Skeletal muscle cell (primary cell): ENCODE measurements around the gene ART3.

Source experiments
- DNase-seq: peaks from one replicate; pipeline ENCODE4 v3.0.0-alpha.2; 2010; ENCODE audit warnings: low read depth
- H3K4me3 ChIP-seq: 2 replicates; pipeline ENCODE4 v1.5.1; 2011; ENCODE audit warnings: low read depth, mild to moderate bottlenecking, control low read depth, low read length, moderate library complexity

Gene ART3

GRCh38 chr4:76066546-76066945 is 8.0 kb upstream of the ART3 start:
- no peak for DNase-seq
- H3K4me3 ChIP-seq = no peak overlapping the region

DNA sequence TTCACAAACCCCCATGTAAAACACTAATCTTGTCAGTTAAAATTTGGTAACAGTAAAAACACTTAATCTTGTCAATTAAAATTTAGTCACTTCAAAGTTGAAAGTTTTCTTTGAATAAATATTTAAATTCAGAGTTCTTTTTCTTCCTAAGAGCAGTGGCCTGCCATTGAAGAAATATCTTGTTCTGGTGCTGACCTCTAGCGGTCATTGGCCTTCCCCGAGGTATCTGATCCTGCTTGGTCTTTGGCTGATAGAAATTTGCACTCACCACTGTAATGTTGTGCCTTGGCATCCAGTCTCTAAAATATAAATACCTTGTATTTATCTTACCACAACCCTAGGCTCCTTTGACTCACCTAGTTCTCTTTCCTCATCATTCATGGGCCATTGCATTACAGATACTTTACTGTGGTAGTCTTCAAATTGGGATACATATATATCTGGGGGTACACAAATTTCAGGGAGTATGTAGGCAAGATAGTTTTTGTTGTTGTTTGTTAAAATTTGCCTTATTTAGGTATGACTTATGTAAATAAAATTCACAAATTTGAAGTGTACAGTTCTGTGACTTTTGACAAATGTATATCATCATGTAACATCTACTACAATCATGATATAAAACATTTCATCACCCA is 6.7 kb upstream of the ART3 start:
- H3K4me3 ChIP-seq = no peak overlapping the region
- DNase-seq = peak; percentile 21

GRCh38 chr4:76072760-76073159 is 1.7 kb upstream of the ART3 start:
- H3K4me3 ChIP-seq = no peak overlapping the region
- no peak for DNase-seq

- H3K4me3 ChIP-seq = no peak overlapping the region
- no peak for DNase-seq
These were observed 588 bp downstream of the ART3 start for GRCh38 chr4:76074993-76075600.

GRCh38 chr4:76078033-76078613 is 3.6 kb downstream of the ART3 start:
- peak; percentile 76 for DNase-seq

DNA sequence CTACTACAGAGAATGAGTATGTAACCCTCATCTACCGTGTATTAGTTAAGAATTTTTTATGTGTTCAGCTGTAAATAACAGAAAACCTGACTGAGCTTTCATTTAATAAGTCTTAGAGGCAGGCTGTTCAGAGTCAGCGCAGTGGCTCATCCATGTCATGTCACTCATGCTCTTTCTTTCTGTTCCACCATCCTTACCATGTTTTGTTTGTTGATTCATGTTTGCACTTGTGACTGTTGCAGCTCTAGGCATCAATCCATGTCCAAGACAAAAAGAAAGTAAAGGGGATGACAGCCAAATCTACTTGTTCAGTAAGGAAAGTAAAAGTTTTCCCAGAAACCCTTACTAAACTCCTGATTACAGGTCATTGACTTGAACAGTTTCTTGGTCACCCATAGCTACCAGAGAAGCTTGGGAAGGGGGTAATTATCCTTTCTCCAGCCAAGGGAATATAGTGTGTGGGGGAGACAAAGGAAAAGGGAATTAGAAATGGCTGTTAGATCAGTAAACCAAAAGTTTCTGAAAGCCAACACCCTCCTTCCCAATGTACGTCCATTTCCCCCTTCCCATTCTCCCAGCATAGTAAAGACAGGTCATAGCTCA is 9.0 kb downstream of the ART3 start:
- no peak overlapping the region for H3K4me3 ChIP-seq
- DNase-seq = no peak

More at GRCh38 chr4:76078033-76078613, 3.6 kb downstream of the ART3 start:
- no peak overlapping the region for H3K4me3 ChIP-seq

- no peak overlapping the region for H3K4me3 ChIP-seq
These were observed 10.0 kb downstream of the ART3 start for GRCh38 chr4:76084542-76084941.

GRCh38 chr4:76087007-76087769 is 12.7 kb downstream of the ART3 start:
- DNase-seq = peak; percentile 22
- no peak overlapping the region for H3K4me3 ChIP-seq

More at GRCh38 chr4:76084542-76084941, 10.0 kb downstream of the ART3 start:
- DNase-seq = no peak

- no peak overlapping the region for H3K4me3 ChIP-seq
- DNase-seq = no peak
These were observed 14.2 kb downstream of the ART3 start for GRCh38 chr4:76088719-76089118.

DNA sequence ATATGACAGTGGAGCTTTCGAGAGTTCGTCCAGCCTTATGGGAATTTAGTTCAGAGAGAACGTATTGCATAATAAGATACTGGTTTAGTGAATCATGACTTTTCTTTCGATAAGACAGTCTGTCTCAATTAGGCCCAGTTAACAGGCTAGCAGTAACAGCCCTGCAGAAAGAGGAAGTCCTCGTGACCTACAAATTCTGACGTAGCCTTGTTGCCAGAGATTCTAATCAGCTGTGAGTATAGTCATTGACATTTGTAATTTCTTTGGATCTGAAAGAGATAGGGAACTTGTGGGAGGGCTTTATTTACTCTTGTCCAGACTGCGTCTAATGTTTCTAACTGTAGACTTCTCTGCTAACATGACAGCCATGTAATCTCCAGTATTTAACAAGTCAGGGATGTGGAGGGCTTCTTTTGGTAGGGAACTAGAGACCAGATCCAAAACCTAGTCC is 15.8 kb downstream of the ART3 start:
- DNase-seq = peak; percentile 68
- H3K4me3 ChIP-seq = no peak overlapping the region

DNA sequence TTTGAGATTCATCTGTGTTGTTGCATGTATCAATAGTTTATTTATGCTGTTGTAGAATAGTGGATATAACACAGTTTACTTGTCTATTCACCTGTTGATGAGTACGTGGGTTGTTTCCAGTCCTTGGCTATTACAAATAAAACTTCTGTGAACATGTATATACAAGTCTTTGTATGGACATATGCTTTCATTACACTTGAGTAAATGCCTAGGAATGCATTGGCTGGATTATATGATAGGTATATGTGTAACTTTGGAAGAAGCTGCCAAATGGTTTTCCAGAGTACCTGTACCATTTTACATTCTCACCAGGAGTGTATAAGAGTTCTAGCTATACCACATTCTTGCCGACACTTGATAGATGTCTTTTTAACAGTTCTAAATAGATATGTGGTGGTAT is 16.5 kb downstream of the ART3 start:
- DNase-seq = no peak
- no peak overlapping the region for H3K4me3 ChIP-seq

- H3K4me3 ChIP-seq = no peak overlapping the region
- no peak for DNase-seq
These were observed 21.1 kb downstream of the ART3 start for GRCh38 chr4:76095568-76095967.

- no peak overlapping the region for H3K4me3 ChIP-seq
- no peak for DNase-seq
These were observed 21.6 kb downstream of the ART3 start for GRCh38 chr4:76096076-76096475.

DNA sequence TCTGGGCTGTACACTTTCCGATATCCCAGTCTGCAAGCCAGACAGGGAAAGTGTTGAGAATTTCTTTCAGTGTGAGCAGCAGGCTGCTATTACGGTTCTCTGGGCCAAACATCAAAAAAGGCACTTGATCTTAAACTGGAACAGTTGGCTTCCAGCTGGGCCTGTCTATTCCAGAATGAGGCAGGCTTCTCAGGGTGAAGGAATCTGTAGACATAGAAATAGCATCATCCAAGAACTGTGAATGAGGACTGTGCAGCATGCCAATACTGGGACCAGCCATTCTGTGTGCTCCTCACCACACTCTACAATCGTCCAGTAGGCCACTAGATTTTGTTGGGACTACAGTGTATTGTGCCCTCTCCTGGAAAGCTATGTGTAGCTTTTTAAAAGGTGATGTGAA is 31.1 kb downstream of the ART3 start:
- no peak for DNase-seq

GRCh38 chr4:76106442-76106841 is 31.9 kb downstream of the ART3 start:
- no peak overlapping the region for H3K4me3 ChIP-seq
- DNase-seq = no peak

More for the DNA sequence above, 31.1 kb downstream of the ART3 start:
- no peak overlapping the region for H3K4me3 ChIP-seq

GRCh38 chr4:76108467-76109181 is 34.1 kb downstream of the ART3 start:
- DNase-seq = peak; percentile 11
- H3K4me3 ChIP-seq = no peak overlapping the region

DNA sequence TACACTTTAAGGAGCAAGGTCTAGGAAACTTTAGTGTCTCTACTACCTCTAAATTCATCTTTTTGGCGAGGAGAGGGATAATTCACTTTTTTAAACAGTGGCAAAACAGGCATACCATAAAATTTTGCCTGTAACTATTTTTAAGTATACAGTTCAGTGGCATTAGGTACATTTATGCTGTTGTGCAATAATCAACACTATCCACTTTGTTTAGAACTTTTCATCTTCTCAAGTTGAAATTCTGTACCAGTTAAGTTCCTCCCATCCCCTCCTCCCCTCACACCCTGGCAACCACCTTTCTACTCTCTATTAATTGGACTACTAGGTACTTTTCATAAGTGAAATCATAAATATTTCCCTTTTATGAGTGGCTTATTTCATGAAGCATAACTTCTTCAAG is 42.3 kb downstream of the ART3 start:
- DNase-seq = no peak
- no peak overlapping the region for H3K4me3 ChIP-seq

DNA sequence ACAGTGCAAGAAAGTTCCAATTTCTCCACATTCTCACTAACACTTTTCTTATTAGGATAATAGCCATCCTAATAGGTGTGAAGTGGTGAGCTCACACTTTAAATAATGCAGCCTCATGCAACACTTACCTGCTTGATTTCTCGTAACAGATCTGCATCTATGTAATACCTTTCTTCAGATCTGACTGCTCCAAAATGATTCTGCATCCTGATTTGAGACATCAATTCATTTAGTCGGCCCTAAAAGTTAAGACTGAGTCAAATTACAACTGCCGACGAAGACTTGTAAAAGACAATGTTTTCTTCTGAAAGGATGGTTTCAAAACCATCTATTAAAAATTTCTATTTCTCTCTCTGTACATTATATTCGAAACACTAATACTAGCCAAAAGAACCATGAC is 43.0 kb downstream of the ART3 start:
- no peak for DNase-seq
- H3K4me3 ChIP-seq = no peak overlapping the region

DNA sequence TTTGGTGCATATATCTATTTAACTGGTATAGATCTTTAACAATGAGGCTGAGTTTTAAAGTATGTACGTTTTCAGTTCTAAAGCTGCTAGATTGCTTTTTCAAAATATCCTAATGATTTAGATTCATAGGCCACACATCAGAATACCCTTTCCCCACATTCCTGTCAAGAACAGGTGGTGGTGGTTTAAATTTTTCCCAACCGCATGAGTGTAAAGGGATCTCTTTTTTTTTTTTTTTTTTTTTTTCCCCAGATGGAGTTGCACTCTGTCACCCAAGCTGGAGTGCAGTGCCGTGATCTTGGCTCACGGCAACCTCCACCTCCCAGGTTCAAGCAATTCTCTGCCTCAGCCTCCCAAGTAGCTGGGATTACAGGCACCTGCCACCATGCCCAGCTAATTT is 45.7 kb downstream of the ART3 start:
- DNase-seq = no peak

More for the DNA sequence above, 45.7 kb downstream of the ART3 start:
- no peak overlapping the region for H3K4me3 ChIP-seq
